Measurements from ENCODE around the gene B3GLCT.

B3GLCT gene

DNA sequence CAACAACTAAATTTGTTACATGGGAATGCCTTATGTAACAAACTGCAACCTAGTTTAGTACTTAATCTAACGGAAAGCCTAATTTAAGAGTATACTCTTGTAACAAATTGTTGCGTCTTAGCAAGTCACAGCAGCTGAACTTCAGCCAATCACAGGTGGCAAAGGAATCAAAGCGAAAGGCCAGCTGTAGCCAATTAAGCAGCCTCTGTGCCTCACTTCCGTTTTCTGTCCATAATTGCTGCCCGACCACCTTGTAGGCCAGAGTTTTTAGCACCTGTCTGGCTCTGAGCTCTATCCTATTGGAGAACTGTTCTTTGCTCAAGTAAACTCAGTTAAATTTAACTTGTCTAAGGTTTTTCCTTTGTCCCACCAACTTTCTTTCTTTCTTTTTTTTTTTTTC lies 20.0 kb upstream of the B3GLCT start:
- Histone ChIP-seq H3K4me2 (peak overlapping the region; percentile 6; the same call in 1 of the 2 replicates), H3K9ac (no peak overlapping the region)

DNA sequence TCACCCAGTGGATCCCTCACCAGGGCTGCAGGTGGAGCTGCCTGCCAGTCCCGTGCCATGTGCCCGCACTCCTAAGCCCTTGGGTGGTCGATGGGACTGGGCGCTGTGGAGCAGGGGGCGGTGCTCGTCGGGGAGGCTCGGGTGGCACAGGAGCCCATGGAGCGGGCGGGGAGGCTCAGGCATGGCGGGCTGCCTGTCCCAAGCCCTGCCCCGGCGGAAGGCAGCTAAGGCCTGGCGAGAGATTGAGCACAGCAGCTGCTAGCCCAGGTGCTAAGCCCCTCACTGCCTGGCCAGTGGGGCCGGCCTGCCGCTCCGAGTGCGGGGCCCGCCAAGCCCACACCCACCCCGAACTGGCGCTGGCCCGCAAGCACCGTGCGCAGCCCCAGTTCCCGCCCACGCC lies 16.8 kb upstream of the B3GLCT start:
- no peak overlapping the region for H3K4me3 ChIP-seq
- H3K4me2 ChIP-seq, result no peak overlapping the region
- peaks cover 8% of the 10 kb centered on the region for H3K4me1 ChIP-seq
- no peaks in the 10 kb centered on the region for H3K36me3 ChIP-seq
- no peaks in the 10 kb centered on the region for H4K20me1 ChIP-seq
- peaks cover under 1% of the 10 kb centered on the region; the same call in 1 of the 2 replicates for H3K9me3 ChIP-seq
- H3K9ac ChIP-seq, result no peak overlapping the region
- H3K27ac ChIP-seq, result no peak overlapping the region
- no peak for TF ChIP-seq Cebpa-rat (IDR thresholded peaks at IDR 0.05)
- H3K27me3 ChIP-seq, result no peaks in the 10 kb centered on the region

More for the DNA sequence above, 20.0 kb upstream of the B3GLCT start:
- H3K36me3 ChIP-seq, result no peaks in the 10 kb centered on the region
- no peaks in the 10 kb centered on the region for H3K27me3 ChIP-seq
- H3K27ac ChIP-seq, result no peak overlapping the region
- TF ChIP-seq Cebpa-rat (IDR thresholded peaks at IDR 0.05), result no peak
- no peaks in the 10 kb centered on the region for H4K20me1 ChIP-seq
- no peak overlapping the region for H3K4me3 ChIP-seq
- peaks cover 4% of the 10 kb centered on the region; the same call in 1 of the 2 replicates for H3K9me3 ChIP-seq
- H3K4me1 ChIP-seq, result peaks cover 8% of the 10 kb centered on the region

DNA sequence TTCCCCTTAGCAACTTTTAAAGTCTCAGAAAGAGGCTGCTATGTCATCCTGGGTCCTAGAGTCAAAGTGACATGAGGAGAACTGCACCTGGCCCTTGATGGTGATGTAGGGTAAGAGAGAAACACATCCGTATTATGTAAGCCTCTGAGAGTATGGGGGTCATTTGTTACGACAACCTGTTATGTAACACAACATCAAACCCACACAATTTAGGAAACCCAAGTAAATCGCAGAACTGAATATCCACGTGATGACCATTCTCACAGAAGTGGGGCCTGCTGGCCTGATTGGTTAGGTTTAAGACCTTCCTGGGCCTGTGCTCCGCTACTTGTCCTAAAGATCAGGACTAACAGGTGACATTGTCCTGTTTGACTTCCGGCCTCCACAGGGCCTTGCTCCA lies 15.3 kb upstream of the B3GLCT start:
- no peak overlapping the region for H3K4me2 ChIP-seq
- H3K27me3 ChIP-seq, result no peaks in the 10 kb centered on the region
- peaks cover 5% of the 10 kb centered on the region for H3K9me3 ChIP-seq
- H4K20me1 ChIP-seq, result no peaks in the 10 kb centered on the region
- peaks cover 5% of the 10 kb centered on the region for H3K4me1 ChIP-seq
- H3K4me3 ChIP-seq, result no peak overlapping the region
- no peaks in the 10 kb centered on the region for H3K36me3 ChIP-seq
- H3K9ac ChIP-seq, result no peak overlapping the region
- H3K27ac ChIP-seq, result no peak overlapping the region
- no peak for TF ChIP-seq Cebpa-rat (IDR thresholded peaks at IDR 0.05)

DNA sequence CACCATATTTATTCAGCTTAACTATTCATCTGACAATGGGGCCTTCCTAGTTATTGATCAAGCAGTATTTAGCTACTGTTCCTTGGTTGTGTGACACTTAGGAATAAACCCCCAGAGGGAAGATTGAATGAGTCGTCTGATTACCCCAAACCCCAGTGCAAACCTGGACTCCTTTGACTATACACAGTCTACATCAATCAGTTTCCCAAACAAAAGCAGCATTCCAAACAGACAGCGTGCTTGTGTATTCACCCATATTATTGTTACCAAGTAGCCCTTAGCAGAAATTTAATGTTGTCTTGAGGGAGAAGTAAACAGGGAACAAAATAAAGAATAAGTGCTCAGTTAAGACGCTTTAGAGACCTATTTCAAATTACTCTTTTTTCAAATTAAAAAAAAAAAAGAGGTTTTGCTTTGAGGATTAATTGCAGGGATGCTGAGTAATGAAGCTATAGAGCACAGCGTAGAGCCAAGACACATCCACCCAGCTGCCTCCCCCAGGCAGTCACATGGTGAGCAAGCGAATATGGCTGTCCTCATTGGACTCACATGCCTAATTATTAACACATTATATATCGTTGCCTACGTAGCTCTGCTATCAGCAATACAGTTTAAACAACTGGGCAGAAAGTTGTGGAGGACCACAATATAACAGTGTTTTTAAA lies 14.7 kb upstream of the B3GLCT start:
- TF ChIP-seq Cebpa-rat (IDR thresholded peaks at IDR 0.05), result no peak
- no peaks in the 10 kb centered on the region for H4K20me1 ChIP-seq
- no peak overlapping the region for H3K9ac ChIP-seq

DNA sequence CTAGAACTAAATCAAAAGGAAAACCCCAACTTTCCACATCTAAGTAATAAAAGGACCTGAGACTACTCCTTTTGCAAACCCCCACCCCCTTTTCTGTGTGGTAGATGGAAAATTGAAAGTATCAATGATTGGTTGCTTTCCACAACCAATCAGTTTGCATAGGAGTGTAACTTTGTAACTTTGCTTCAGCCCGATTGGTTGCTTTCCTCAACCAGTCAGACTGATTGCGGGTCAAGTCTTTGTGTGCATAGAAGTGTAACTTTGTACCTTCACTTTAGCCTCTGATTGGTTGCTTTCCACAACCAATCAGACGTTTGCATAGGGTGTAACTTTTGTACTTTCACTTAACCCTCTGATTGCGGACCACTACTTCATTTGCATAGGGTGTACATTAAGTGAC lies 8.0 kb upstream of the B3GLCT start:
- Histone ChIP-seq H3K36me3 (no peaks in the 10 kb centered on the region), H3K4me3 (no peak overlapping the region), H3K9me3 (peaks cover 5% of the 10 kb centered on the region), H3K9ac (no peak overlapping the region), H4K20me1 (no peaks in the 10 kb centered on the region), H3K4me1 (no peaks in the 10 kb centered on the region), H3K27ac (no peak overlapping the region), H3K27me3 (no peaks in the 10 kb centered on the region), H3K4me2 (no peak overlapping the region)
- TF ChIP-seq Cebpa-rat (IDR thresholded peaks at IDR 0.05), result no peak

More for the DNA sequence above, 14.7 kb upstream of the B3GLCT start:
- Histone ChIP-seq H3K4me3 (no peak overlapping the region), H3K4me1 (no peaks in the 10 kb centered on the region), H3K36me3 (no peaks in the 10 kb centered on the region), H3K27ac (no peak overlapping the region), H3K27me3 (no peaks in the 10 kb centered on the region), H3K4me2 (no peak overlapping the region), H3K9me3 (peaks cover 5% of the 10 kb centered on the region)

DNA sequence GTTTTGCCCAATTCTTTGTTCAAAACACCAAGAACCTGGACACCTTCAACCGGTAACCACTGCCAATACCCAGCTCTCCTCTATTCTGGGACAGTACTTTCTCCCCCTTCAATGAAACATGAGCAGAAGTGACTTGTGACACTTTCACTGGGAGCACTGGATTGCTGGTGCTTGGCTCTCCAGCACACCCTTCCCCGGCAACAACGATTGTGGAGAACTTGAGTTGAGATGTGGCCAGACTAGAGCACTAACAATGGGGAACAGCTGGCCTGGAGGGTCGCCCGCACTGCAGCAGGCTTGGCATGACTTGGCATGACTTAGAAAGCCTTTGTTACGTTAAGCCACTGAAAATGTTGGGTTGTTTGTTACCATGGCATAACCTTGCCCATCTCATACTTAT lies 7.5 kb upstream of the B3GLCT start:
- Histone ChIP-seq H4K20me1 (no peaks in the 10 kb centered on the region), H3K4me2 (no peak overlapping the region), H3K36me3 (no peaks in the 10 kb centered on the region), H3K27ac (no peak overlapping the region), H3K9ac (no peak overlapping the region), H3K9me3 (peaks cover 5% of the 10 kb centered on the region), H3K27me3 (no peaks in the 10 kb centered on the region), H3K4me3 (no peak overlapping the region), H3K4me1 (no peaks in the 10 kb centered on the region)
- TF ChIP-seq Cebpa-rat (IDR thresholded peaks at IDR 0.05), result no peak

DNA sequence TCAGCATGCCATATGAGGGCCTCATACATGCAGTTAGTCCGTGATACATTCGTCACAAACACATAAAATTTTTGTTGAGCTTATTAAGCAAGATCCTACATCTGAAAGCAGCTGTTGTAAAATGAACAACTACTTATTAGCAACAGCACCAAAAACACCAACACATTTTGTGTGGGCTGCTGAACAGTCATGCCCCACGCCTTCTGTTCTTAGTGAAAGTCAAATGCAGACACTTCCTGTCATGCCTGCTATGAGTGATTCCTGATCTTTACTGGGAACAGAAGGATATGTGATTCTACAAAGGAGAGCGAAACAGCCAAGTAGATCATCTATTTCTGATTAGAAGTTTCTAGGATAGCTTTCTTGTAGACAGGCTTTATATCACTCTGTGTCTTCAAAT lies 4.2 kb upstream of the B3GLCT start:
- H3K4me1 ChIP-seq, result no peaks in the 10 kb centered on the region
- peaks cover 9% of the 10 kb centered on the region for H3K27me3 ChIP-seq

DNA sequence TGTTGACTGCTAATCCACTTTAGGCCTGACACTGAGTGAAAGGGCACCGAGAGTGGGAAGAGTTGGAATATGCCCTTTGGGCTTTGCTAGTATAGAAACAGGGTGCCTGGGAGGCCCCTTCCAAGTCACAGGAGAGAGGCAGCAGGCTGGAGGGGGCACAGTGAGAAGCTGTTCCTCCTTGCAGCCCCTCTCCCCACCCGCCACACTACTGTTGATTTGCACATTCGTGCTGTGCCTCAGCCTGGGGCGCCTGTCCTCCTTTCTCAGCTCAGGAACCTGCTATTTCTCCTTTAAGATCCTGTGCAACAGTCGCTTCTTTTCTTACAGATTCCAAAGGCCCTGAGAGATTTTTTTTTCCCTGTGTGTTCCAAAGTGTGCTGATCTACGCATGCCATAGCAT lies 2.8 kb upstream of the B3GLCT start:
- Histone ChIP-seq H3K27ac (no peak overlapping the region), H4K20me1 (no peaks in the 10 kb centered on the region), H3K4me3 (no peak overlapping the region), H3K36me3 (no peaks in the 10 kb centered on the region), H3K9me3 (no peaks in the 10 kb centered on the region), H3K9ac (no peak overlapping the region), H3K4me2 (no peak overlapping the region), H3K27me3 (peaks cover 9% of the 10 kb centered on the region), H3K4me1 (peaks cover 11% of the 10 kb centered on the region)
- no peak for TF ChIP-seq Cebpa-rat (IDR thresholded peaks at IDR 0.05)

More for the DNA sequence above, 4.2 kb upstream of the B3GLCT start:
- H3K9ac ChIP-seq, result no peak overlapping the region
- H3K27ac ChIP-seq, result no peak overlapping the region
- H3K4me2 ChIP-seq, result no peak overlapping the region
- no peaks in the 10 kb centered on the region for H3K36me3 ChIP-seq
- no peaks in the 10 kb centered on the region for H3K9me3 ChIP-seq
- TF ChIP-seq Cebpa-rat (IDR thresholded peaks at IDR 0.05), result no peak
- H4K20me1 ChIP-seq, result no peaks in the 10 kb centered on the region
- no peak overlapping the region for H3K4me3 ChIP-seq

DNA sequence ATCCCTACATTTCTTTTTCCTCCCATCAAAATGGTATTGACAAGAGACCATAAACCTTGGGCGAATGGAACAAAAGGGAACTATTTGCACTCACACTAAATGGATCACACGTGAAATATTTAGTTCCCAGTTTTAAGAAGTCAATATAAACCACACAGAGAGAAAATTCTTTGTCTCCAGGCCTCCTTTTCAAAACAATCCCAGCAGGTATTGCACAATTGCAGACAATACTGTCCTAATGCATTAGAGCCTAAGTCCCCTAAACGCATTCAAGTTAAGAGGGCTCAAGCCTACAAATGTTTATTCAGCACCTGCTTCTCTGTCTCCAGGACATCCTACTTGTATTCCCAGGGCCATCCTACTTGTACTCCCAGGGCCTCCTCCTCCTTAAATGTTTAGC lies 1.3 kb upstream of the B3GLCT start:
- Histone ChIP-seq H3K4me1 (peaks cover 11% of the 10 kb centered on the region), H3K27me3 (peaks cover 9% of the 10 kb centered on the region), H3K36me3 (no peaks in the 10 kb centered on the region), H3K9ac (no peak overlapping the region), H3K4me2 (no peak overlapping the region), H3K4me3 (no peak overlapping the region), H3K27ac (no peak overlapping the region), H3K9me3 (no peaks in the 10 kb centered on the region), H4K20me1 (no peaks in the 10 kb centered on the region)
- TF ChIP-seq Cebpa-rat (IDR thresholded peaks at IDR 0.05), result peak; percentile 41; the same call in 1 of the 2 replicates

DNA sequence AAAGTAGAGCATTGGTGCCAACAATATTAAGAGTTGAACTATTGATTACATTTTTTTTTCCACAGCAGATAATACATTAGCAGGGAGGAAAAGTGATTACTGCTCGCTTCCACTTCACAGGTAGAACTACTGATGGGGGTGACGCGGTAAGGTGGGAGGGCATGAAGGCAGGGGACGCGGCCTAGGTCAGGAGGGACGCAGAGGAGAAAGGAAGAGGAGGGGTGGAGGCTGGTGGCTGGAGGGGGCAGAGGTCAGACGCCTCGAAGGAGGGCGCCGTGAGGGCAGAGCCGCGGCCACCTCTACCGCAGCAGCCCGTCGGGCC lies 287 bp upstream of the B3GLCT start:
- Histone ChIP-seq H3K9me3 (no peaks in the 10 kb centered on the region), H3K9ac (peak overlapping the region; percentile 89), H3K4me1 (peaks cover 11% of the 10 kb centered on the region), H4K20me1 (no peaks in the 10 kb centered on the region), H3K4me3 (peak overlapping the region; percentile 90), H3K36me3 (no peaks in the 10 kb centered on the region), H3K27ac (peak overlapping the region; percentile 86), H3K27me3 (peaks cover 9% of the 10 kb centered on the region), H3K4me2 (peak overlapping the region; percentile 86)
- TF ChIP-seq Cebpa-rat (IDR thresholded peaks at IDR 0.05), result no peak

DNA sequence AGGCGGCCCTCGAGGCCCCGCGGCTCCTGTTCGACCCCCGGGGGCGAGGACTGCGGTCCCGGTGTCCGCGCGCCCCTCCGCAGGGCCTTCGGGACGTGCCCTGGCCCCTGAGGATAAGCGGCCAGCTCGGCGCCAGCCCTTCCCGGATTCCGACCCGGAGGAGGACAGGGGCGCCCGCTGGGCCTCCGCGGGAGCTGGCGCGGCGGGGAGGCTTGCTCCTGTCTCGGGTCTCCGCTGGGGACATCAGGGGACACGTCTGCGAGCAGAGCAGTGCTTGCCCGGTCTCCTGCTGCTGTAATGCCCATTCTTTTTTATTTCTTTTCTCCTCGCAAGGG lies 829 bp downstream of the B3GLCT start:
- Histone ChIP-seq H4K20me1 (no peaks in the 10 kb centered on the region), H3K9ac (peak overlapping the region; percentile 89), H3K27ac (peak overlapping the region; percentile 86), H3K36me3 (no peaks in the 10 kb centered on the region), H3K9me3 (no peaks in the 10 kb centered on the region), H3K4me3 (peak overlapping the region; percentile 90), H3K4me1 (peaks cover 11% of the 10 kb centered on the region), H3K27me3 (peaks cover 9% of the 10 kb centered on the region), H3K4me2 (peak overlapping the region; percentile 86)
- TF ChIP-seq Cebpa-rat (IDR thresholded peaks at IDR 0.05), result no peak
